CD4-positive, alpha-beta T cell treated with Interleukin-12 subunit alpha and Interleukin-12 subunit beta, for 1 hour (primary cell): ENCODE measurements around the gene C2CD3.

ENCODE experiments used
- DNase-seq: peaks from one replicate; pipeline ENCODE4 v3.0.0-alpha.2; 2020

C2CD3 gene

DNA sequence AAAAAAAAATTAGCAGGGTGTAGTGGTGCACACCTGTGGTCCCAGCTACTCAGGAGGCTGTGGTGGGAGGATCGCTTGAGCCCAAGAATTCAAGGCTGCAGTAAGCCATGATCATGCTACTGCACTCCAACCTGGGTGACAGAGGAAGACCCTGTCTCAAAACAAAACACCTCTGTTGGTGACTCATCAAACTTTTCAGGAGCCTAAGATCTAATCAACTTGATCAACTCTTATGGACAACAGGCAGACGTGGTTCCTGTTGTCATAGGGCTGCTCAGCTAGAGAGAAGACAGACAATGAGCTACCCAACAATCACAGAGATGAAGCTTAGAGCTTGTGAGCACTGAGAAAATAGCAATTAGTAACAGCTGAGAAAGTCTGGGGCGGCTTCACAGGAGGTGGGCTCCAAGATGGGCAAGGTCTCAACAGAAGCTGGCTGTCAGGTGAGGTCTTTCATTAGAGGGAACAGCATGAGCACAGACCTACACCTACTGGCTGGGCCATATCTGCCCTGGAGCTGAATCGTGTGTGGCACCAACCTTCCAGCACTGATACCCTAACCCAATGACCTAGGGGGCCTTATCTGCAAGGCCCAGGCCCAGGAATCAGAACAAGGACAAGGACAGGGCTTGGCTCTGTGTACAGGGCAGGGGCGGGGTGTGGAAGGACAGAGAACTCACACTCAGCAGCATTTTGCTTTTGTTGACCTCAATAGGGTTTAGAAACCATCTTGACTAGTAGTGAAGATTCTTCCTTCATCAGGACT is 154.7 kb downstream of the C2CD3 start:
- DNase-seq: no peak

DNA sequence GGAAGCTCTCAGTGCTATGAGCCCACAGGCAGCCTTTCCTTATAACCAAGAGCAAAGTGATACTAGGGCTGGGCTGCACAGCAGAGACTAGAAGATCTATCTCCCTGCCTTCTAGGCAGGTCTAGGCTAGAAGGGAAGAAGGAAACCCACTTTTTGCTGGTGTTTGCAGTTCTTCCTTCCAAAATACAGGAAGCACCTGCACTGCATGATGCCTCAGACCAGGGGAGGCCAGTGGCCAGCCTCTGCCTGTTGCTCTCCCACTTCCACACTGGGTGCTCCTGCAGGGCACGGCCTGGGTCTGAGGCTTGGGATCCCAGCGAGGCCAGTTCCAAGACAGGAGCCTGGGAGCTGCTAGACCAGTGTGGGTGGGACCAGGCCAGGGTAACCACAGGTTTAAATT is 155.9 kb downstream of the C2CD3 start:
- DNase-seq: no peak

DNA sequence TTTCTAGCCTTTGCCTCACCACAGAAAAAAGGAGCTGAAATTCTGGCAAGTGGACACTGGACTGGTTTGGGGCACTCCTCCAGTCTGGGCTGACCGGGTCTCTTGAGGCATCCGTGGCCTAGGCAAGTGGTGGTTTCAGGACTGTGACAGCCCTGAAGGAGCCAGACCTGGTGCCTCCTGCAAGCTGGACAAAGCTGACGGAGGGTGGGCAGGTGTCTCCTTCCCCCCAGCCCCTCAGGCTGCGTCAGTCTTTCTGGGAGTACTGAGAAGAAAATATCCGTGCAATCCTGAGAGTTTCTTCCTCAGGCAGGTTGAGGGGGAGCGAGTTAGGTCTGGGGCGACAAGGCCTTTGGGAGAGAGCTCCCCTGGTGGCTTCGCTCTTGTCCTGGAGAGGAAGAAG is 157.7 kb downstream of the C2CD3 start:
- no peak for DNase-seq

DNA sequence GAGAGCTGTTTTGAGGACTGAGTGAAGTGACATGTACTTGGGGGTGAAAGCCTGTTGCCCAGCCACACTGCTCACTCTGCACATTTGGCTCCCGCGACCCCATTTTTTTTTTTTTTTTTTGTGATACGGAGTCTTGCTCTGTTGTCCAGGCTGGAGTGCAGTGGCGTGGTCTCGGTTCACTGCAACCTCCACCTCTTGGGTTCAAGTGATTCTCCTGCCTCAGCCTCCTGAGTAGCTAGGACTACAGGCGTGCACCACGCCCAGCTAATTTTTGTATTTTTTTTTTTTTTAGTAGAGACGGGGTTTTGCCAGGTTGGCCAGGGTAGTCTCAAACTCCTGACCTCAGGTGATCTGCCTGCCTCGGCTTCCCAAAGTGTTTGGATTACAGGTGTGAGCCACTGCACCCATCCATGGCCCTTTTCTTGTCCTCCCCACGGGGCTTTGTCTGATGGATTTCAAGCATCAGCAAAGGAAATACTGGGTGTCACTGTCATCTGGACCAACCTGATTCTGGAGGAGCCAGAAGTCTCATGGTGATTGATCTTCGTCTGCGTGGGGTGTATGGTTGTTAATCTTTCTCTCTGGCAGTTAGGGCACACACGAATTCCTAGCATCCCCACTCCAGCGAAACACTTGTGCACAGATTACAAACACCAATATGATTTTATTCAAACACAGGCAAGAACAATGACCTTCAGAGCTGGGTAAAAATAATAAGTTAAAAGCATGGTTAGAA is 158.6 kb downstream of the C2CD3 start:
- no peak for DNase-seq

DNA sequence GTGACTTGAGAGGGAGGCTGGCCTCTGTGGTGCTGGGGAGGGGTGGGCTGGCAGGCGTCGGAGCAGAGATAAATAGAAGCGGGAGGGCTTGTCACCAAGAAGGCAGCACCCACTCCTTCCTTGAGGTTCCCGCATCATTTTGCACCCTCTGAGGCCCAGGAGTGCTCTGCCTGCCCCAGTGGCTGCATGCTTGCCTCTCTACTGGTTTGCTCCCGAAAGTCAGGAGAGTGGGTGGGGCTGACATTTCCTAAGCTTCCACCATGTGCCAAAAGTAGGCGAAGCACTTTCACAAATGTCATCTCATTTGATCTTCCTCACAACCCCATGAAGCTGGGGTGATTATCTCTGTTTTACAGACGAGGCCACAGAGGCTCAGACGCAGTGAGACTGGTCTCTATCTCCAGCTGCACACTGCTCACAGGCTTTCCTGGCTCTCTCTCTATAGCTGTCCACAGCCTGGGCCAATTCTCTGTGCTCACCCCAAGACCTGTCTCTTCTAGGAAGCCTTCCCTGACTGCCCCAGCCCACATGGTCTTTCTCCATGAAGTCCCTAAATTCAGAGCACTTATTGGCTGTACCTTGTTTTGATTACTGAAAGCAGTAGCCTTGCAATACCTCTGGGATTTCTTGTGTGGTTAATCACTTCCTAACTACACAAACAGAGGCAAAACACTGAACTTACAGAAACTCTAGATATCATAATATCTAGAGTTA is 159.3 kb downstream of the C2CD3 start:
- DNase-seq: peak; percentile 75

DNA sequence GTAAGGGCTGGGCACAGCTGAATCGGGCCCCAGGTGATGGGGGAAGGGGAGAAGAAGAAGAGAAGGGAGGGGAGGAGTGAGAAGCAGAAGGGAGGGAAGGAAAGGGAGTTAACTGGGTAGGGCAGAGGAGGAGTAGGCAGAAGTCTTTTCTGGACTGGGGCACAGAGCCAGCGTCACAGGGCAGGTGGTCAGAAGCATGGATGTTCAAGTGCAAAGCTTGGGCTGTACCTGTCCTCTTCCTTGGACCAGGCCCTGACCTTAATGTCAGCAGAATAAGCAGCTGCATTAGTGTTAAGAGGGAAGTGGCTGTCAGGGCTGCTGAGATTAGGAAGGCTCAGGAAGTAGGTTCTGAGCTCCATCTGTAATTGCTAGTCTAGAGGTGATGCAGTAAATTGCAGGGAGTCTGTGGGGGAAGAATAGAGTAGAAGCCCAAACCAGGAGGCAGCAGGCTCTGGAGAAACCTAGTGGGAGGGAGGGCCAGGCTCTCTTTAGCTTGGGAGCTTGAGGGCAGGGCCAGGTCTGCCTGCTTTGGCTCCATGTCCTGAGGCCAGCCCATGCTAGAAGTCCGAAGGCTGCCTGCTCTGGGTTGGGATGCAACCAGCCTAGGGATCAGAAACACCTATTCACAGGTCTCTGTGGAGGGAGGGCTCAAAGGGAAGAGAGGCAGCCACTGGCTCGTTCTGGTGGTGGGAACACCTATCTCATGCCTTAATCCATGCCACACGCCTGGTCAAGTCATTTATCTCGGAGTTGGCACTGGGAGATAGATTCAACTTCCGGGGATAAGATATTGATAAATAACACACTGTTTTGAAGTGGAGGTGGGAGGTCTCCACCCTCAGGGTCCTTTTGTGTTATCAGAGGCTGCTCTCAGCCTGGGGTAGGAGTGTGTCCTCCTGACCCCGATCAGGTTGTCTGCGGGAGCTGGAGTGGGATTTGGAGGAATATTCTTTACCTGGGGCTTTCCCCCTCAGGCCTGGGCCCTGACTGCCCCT is 160.2 kb downstream of the C2CD3 start:
- DNase-seq: peak; percentile 21

DNA sequence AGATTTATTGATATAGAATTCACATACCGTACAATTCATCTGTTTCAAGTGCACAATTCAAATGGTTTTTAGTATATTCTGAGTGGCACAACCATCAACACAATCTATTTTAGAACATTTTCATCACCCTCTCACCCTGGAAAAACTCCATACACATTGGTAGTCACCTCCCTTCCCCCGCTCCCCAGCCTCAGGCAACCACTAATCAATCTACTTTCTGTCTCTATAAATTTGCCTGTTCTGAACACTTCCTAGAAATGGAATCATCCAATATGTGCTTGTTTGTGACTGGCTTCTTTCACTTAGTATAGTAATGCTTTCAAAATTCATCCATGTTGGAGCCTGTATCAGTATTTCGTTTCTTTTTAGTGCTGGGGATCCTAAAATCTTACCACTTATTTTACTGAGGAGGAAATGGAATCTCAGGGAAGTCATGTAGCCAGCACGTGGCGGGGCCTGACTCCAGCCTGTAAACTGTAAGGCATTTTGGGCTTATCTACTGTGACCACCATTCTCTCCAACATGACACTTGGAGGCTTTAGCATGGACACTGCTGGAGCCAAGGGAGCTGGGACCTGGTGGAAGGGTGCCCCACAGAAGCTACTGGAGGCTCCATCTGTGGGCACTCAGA is 161.0 kb downstream of the C2CD3 start:
- no peak for DNase-seq

DNA sequence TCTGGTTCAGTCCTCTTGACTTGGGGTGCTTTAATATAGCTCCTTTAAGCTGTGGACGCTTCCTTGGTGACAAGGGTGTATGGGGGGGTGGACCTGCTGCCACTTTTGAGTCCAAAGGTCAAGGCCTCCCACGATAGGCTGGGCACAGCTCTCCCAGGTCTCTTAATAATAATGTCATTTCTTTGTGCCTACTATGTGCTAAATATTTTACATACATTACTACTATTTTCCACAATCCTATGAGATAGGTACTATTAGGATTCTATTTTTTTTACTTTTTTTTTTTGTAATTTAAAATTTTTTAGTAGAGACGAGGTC is 161.6 kb downstream of the C2CD3 start:
- DNase-seq: no peak

DNA sequence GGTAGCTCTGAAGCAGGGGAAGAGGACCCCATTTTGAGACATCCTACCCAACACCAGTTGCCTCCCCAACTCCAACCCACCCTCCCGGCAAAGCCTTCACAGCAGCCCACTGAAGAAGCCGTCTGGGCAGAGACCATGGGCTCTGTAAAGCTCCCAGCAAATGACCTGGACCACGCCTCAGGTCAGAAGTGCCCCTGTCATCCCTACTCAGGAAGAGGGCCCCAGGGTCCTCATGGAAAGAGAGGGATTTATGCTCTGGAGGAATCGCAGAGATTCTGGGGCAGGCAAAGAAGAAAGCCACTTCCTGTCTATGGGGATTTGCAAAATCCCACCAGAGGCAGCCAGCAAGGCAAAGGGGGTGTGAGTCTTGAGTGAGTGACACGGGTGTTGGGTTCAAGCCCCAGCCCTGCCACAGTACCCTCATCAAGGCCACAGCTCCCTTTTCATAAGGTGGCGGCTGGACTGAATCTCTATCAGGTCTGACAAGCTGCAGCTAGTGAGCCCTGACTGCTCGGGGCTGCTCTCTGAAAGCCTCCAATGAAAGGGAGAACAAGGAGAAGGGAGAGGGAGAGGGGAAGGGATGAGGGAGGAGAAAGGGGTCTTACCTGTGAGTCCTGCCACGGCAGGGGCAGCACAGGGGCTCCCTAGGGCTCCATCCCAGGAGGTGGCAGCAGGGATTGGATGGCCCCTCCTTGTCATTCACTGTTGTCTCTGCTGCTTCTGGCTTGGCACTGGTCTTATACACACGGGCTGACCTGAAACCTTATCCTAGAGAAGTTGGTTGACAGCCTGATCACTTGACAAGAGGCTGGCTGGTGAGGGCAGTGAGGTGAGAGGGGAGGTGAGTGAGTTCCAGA is 162.2 kb downstream of the C2CD3 start, which contains the start of gene UCP3:
TSS of gene UCP3 (minus strand) at position 713 of the 857 bp plus-strand sequence. CDS start 2,043 bp downstream, outside the sequence.
- no peak for DNase-seq

DNA sequence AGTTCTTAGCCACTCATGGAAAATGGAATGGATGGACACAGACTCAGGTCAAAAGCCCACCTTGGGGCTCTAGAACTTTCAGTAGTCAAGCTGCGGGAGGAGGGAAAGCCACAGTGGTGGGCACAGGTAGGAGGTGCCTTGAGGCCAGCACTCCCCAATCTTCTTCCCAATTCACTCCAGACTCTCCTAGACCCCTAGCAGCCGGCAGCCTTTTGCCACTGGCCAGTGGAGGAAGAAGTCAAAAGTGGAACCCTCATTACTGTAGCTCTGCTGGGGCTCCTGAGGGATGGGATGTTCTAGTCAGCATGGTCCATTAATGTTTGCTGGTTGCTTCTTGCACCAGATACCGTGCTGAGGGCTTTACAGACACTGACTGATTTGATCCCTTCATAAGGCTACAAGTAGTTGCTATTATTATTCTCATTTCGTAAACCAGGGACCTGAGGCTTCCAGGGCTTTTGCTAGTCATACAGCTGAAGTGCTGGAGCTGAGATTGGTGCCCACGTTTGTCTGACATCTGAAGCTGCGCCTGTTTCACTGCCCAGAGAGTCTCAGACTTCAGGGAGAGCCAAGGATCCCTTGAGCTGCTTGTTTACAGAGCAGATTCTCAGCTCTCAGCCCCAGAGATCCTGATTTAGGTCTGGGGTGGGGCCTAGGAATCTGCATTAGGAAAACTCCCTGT is 163.0 kb downstream of the C2CD3 start:
- DNase-seq: no peak

DNA sequence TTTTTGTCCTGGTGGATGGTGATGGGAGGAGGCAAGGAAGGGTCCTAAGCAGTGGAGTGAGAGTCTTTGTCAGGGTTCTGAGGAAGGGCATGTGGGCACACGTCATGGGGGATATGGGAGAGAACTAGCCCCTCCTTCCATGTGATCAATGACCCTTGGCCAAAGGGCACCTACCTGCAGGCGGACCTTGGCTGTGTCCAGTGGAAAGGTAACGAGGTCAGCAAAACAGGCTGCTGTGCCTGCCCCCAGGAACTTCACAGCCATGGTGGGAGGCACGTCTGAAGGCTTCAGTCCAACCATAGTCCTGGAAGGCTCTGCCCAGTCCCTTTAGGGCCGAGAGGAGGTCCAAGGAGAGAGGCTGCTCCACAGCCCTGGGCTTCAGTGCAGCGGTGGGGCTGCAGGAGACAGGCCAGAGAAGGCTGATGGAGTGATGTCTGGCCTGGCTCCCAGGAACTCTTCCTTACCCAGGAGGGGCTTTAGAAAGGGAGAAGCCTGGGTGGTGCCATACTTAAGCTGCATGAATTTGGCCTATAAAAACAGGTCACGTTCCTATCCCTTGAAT is 164.0 kb downstream of the C2CD3 start:
- no peak for DNase-seq

DNA sequence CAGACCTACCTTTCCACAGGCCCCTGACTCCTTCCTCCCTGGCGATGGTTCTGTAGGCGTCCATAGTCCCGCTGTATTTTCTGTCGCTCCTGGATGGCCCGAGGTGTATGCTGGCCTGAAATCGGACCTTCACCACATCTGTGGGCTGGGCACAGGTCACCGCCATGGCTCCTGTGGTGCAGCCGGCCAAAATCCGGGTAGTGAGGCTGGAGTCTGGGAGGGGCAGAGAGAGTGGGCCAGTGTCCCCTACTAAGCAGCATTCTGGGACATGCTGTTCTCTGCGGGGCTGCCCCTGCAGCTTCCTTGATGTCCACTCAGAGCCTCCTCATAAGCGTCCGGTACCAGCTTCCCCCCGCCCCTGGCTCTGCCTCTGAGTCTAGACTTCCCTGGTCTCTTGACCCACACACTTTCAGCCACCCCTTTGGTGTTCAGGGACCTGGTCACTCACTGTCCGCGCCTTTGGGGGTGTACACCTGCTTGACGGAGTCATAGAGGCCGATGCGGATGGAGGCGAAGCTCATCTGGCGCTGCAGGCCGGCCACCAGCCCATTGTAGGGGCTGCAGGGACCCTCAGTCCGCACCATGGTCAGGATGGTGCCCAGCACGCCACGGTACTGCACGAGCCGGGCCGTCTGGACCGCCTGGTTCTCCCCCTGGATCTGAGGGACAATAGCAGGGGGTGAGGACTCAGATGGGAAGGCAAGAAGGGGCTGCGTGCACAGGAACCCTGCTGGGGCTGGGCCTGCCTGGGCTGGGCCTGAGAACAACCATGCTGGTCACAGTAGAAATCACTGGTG is 164.9 kb downstream of the C2CD3 start:
- DNase-seq: no peak

DNA sequence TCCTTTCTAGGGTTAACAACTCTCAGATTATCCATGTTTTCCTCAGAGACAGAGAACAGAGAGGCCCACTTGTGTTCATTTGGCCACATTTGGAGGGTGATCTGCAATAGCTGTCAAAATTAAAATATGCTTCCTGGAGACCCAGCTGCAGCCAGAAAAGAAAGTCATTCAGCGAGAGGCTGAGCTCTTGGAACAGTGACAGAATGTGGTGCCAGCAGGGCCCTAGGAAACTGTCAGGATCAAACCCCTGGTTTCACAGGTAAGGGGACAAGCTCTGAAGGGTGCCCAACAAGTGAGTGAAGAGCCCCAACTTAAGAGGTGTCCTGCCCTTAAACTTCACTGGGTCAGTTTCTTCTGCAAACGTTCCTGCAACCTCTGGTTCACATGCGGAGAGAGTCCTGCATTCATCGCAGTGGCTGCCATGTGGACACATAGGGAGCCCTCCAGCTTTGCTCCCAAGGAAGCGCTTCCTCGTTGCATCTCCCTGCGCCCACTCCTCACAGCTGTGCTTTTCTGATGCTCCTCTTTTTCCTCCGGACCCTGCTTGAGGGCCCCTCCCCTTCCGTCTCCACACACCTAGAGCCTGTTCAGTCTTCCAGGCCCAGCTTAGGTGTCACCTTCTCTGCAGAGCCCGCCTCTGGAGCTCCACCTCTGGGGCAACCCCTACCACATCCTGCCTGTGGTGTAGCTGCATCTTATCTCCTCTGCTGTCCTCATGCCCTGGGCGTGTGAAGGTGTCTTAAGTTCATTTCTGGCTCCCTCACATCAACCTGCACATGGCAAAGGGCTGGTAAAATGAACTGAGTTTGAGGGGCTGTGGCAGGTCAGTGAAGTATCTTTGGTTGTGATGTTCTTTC is 165.8 kb downstream of the C2CD3 start:
- peak; percentile 90 for DNase-seq

DNA sequence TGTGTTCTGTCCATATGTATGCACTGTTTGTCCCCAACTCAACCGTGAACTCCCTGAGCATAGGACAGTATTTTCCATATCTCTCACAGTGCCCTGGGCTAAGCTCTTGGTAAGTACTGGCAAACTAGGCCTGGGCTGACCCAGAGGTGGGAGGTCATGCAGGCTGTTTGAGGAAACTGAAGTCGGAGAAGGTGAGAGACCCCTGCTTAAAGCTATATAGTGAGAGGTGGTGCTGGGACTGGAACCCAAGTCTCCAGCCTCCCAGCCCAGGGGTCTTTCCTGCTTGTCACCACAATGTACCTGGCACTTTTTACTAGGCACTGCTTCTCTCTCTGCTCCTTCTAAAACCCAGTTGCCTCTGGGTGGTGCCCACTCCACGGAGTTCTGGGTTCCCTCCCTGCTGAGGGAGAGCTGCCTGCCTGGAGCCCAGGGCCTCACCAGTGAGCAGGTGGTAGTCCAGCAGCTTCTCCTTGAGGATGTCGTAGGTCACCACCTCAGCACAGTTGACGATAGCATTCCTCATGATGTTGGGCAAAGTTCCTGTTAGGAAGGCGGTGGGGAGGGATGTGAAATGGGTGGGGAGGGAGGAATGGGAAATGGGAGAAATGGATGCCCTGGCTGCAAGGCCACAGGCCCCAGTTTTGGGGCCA is 166.6 kb downstream of the C2CD3 start:
- DNase-seq: no peak

DNA sequence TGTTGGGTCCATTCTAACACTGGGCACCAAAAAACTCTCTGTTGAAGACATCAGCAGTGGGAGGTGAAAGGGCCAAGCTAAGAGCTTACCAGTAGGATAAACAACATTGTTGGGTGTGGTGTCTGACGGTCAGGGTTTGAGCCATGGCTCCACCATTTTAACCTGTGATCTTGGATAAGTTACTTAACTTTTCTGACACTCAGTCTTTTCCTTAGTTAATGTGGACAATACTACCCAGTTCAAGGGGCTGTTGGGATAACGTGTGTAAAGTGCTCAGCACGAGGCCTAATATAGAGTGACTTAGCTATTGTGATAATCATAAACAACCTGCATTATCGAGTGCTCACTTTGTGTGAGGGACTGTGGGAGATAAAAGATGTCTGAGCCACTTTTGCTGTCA is 168.0 kb downstream of the C2CD3 start:
- DNase-seq: no peak

DNA sequence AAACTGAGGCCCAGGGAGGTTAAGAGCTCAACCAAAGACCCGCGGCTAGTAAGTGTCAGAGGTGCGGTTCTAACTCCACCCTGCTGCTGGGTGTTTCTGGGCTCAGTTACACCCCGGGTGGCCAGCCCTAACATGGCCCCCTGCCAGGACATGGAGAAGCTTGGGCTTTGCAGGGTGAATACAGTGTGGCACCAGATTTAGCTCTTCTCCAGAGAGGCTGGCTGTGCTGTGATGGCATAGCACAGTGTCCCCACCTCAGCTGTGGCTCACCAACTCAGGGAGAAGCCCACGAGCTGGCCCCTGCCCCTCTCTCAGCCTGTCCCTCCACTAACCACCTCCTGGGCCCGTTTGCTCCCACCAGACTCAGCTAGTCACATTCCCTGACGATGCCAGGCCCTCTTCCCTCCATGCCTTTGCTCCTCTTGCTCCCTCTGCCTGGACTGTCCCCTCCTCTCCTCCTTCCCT is 168.9 kb downstream of the C2CD3 start:
- no peak for DNase-seq

DNA sequence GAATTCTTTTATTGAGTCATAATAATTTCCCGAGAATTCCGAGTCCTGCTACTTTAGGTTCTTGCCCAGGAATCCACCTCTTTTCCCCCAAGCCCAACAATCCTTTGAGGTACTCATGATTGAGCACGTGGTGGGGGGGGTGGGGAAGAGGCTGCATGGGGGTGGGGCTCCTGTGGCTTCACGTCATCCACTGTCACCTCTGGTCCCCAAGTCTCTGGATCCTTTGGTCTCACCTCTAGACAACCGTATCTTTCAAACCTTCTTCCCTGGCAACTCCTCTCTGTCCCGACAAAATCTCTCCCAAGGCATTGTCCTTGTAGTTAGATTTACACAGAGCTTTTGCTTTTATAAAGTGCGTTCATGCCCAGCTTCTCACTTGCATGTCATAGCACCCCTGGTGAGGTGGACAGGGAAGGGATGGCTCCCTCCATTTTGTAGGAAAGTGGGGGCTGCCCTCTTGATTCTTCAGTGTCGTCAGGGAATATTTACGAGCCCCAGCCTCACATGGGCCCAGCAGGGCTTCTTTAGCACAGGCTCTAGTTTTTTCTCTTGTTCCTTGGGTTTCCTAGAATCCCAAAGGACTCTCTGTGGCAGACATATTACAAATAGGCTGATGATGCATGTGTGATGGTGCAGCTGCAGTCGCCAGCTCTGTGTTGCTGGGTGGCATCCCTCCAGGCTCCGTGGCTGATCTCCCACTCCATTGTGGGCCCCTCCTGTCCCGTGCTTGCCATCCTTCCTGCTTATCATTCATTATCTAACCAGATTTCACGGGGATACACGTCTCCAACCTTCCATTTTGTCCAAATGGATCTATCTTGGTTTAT is 170.3 kb downstream of the C2CD3 start:
- DNase-seq: no peak
